ENCODE data around the gene APAF1.

DNA sequence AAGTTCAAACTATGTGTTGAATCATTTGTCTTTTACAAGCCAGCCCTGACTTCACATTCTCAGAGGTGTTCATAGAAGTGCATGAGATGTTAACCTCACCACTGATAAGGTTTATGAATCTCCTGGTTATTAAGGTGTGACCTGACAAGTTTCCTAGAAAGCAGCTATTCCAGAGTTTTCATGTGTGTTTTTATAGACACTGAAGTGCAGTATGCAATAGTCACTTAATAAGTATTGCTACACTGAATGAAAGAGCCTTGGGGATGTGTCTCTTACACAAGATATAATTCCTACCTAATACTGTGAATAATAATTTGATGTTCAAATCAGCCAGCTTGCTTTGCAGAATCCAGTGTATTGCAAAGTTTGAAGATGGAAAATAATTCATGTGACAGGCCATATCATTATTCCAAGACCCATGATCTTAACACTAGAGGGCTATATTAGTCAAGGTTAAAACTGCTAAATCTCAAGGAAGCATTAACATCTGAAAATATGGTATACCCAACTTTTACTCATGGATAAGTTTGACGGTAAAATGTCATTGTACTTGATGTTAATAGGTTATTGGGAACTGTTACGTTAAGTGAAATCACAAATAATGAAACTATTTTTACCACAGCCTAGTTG, 38.6 kb upstream of the APAF1 start:
- TF ChIP-seq HMG20A (CRISPR knock-in tag; conservative IDR thresholded peaks at IDR 0.05) (no peak), ZNF263 (CRISPR knock-in tag; IDR thresholded peaks at IDR 0.05; ENCODE audit: borderline replicate concordance) (no peak)

All from K562 (cell line).